ENCODE results near the gene P2RX7.
"Not testable (repeated sequence)": the region's sequence is repeated elsewhere in the genome, so short reads cannot be mapped to it uniquely, and the experiment has no call there.

P2RX7 gene

GRCh38 chr12:121176826-121177529, 44.3 kb downstream of the P2RX7 start:
- DNase-seq, result no peak

- no peak for DNase-seq
Observed at GRCh38 chr12:121181181-121181580, 48.5 kb downstream of the P2RX7 start.

- no peak for DNase-seq
Observed at GRCh38 chr12:121182222-121182893, 49.7 kb downstream of the P2RX7 start.

- DNase-seq, result no peak
Observed at GRCh38 chr12:121184425-121184824, 51.7 kb downstream of the P2RX7 start.

- DNase-seq, result no peak
Observed at GRCh38 chr12:121184984-121185889, 52.6 kb downstream of the P2RX7 start.

- no peak for DNase-seq
Observed at GRCh38 chr12:121186826-121187225, 54.1 kb downstream of the P2RX7 start.

- DNase-seq, result no peak
Observed at GRCh38 chr12:121187501-121187900, 54.8 kb downstream of the P2RX7 start.

GRCh38 chr12:121188227-121188626, 55.6 kb downstream of the P2RX7 start:
- no peak for DNase-seq

- DNase-seq, result no peak
Observed at GRCh38 chr12:121189131-121189530, 56.5 kb downstream of the P2RX7 start.

- no peak for DNase-seq
Observed at GRCh38 chr12:121189619-121190155, 57.0 kb downstream of the P2RX7 start.

- DNase-seq, result no peak
Observed at GRCh38 chr12:121190523-121191031, 57.9 kb downstream of the P2RX7 start.

GRCh38 chr12:121191151-121191550, 58.5 kb downstream of the P2RX7 start:
- no peak for DNase-seq

GRCh38 chr12:121196902-121197301, 64.2 kb downstream of the P2RX7 start:
- no peak for DNase-seq

GRCh38 chr12:121198949-121199348, 66.3 kb downstream of the P2RX7 start:
- DNase-seq, result no peak

- DNase-seq, result not testable (repeated sequence)
Observed at GRCh38 chr12:121201140-121201539, 68.5 kb downstream of the P2RX7 start.

GRCh38 chr12:121202407-121203355, 70.0 kb downstream of the P2RX7 start:
- no peak for DNase-seq

- DNase-seq, result no peak
Observed at GRCh38 chr12:121203482-121203881, 70.8 kb downstream of the P2RX7 start.

- DNase-seq, result no peak
Observed at GRCh38 chr12:121205491-121205890, 72.8 kb downstream of the P2RX7 start.

- not testable (repeated sequence) for DNase-seq
Observed at GRCh38 chr12:121208571-121208970, 75.9 kb downstream of the P2RX7 start.

- DNase-seq, result no peak
Observed at GRCh38 chr12:121209221-121209620, 76.5 kb downstream of the P2RX7 start.

All from activated CD4-positive, CD25-positive, alpha-beta regulatory T cell (primary cell).